Immature natural killer cell (primary cell): ENCODE measurements around the gene ZFR2. TPM values are rescaled to one million over a fixed set of nuclear protein-coding genes. Genes with fewer than 3 reads are reported as not detected.

ENCODE experiments used
- DNase-seq, 3 donors: peaks; one replicate each; pipeline ENCODE4 v3.0.0; 2022; ENCODE audit warnings: mixed read lengths in 1 of 3
- H3K27ac Mint-ChIP-seq, 6 donors: one replicate each; pipeline ENCODE4 v1.8.0; 2020; ENCODE audit warnings: mixed read lengths in 6 of 6, mild to moderate bottlenecking in 5 of 6, inconsistent platforms in 4 of 6, moderate library complexity in 3 of 6
- H3K27me3 Mint-ChIP-seq, 3 donors: one replicate each; pipeline ENCODE4 v1.8.0; 2020 to 2021; ENCODE audit warnings: low read depth in 3 of 3, mild to moderate bottlenecking in 3 of 3, mixed read lengths in 3 of 3, moderate library complexity in 3 of 3, inconsistent platforms in 1 of 3
- H3K36me3 Mint-ChIP-seq, 3 donors: one replicate each; pipeline ENCODE4 v1.8.0; 2020; ENCODE audit warnings: mixed read lengths in 3 of 3, inconsistent platforms in 2 of 3, mild to moderate bottlenecking in 2 of 3
- H3K4me1 Mint-ChIP-seq, 2 donors: one replicate each; pipeline ENCODE4 v1.8.0; 2020; ENCODE audit warnings: inconsistent platforms in 2 of 2, mild to moderate bottlenecking in 2 of 2, mixed read lengths in 2 of 2, moderate library complexity in 1 of 2
- H3K4me3 Mint-ChIP-seq, 5 donors: one replicate each; pipeline ENCODE4 v1.8.0; 2020; ENCODE audit warnings: mild to moderate bottlenecking in 5 of 5, mixed read lengths in 5 of 5, inconsistent platforms in 3 of 5, moderate library complexity in 3 of 5
- H3K9me3 Mint-ChIP-seq, 6 donors: one replicate each; pipeline ENCODE4 v1.8.0; 2020; ENCODE audit warnings: mild to moderate bottlenecking in 6 of 6, mixed read lengths in 6 of 6, inconsistent platforms in 4 of 6, moderate library complexity in 3 of 6
- polyA plus RNA-seq, 3 donors: library from polyadenylated mRNA; unstranded; fragments of 300-500 nt; fragmentation: Illumina TruSeq; gene quantifications; one replicate each; pipeline ENCODE4 v1.2.3, GENCODE V29; 2021

The ZFR2 gene
- polyA plus RNA-seq, 3 donors from 2014 or later, result 2.1 to 5.4 (median 3.1) TPM

DNA sequence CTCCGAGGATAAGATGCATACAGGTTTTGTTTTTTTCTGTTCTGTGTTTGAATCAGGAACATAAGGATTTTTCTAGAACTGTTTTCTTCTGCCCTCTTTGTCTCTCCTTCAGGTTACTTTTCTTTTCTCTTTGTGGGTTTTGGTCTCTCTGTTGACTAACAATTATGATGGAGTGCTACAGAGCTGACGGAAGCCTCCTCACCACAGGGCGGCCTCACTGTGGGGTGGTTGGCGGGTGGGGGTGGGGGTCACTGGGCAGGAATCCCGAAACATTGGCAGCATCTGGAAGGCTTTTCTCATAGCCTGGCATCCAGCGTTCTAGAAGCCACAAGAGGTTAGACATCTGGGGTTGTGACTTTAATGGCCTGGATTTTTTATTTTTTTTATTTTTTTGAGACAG is 70.7 kb downstream of the ZFR2 start:
- H3K27me3 Mint-ChIP-seq, result peaks cover 8 to 20% (median 17%) of the 10 kb centered on the region in 3 donors
- peak; percentile 80 to 83 (median 82) for DNase-seq
- peak overlapping the region; percentile 68 to 87 (median 72) for H3K4me3 Mint-ChIP-seq
- H3K27ac Mint-ChIP-seq, result peak overlapping the region; percentile 83 to 97 (median 94)
- peaks cover 6 to 10% (median 9%) of the 10 kb centered on the region in 3 donors for H3K36me3 Mint-ChIP-seq
- peaks cover 0 to 11% (median 5%) of the 10 kb centered on the region in 6 donors for H3K9me3 Mint-ChIP-seq
- H3K4me1 Mint-ChIP-seq, result peaks cover 63 to 68% of the 10 kb centered on the region in 2 donors

GRCh38 chr19:3796358-3796757 is 72.5 kb downstream of the ZFR2 start:
- H3K27ac Mint-ChIP-seq, result peak overlapping the region; percentile 39 to 95 (median 90)

GRCh38 chr19:3793799-3794198 is 75.0 kb downstream of the ZFR2 start:
- H3K27ac Mint-ChIP-seq, result peak overlapping the region in 5 of 6 donors; percentile 52 to 68 (median 60)
- H3K4me1 Mint-ChIP-seq, result peaks cover 71 to 80% of the 10 kb centered on the region in 2 donors
- DNase-seq, result no peak
- peaks cover 6 to 14% (median 10%) of the 10 kb centered on the region in 3 donors for H3K36me3 Mint-ChIP-seq
- peak overlapping the region in 3 of 5 donors; percentile 8 to 32 (median 23) for H3K4me3 Mint-ChIP-seq
- H3K27me3 Mint-ChIP-seq, result peaks cover 13 to 20% (median 14%) of the 10 kb centered on the region in 3 donors
- H3K9me3 Mint-ChIP-seq, result peaks cover 0 to 11% (median 5%) of the 10 kb centered on the region in 6 donors

More at GRCh38 chr19:3796358-3796757, 72.5 kb downstream of the ZFR2 start:
- H3K27me3 Mint-ChIP-seq, result peaks cover 7 to 17% (median 16%) of the 10 kb centered on the region in 3 donors
- peaks cover 0 to 11% (median 5%) of the 10 kb centered on the region in 6 donors for H3K9me3 Mint-ChIP-seq
- peak overlapping the region in 1 of 5 donors; percentile 41 for H3K4me3 Mint-ChIP-seq
- H3K4me1 Mint-ChIP-seq, result peaks cover 69 to 74% of the 10 kb centered on the region in 2 donors
- peaks cover 6 to 14% (median 10%) of the 10 kb centered on the region in 3 donors for H3K36me3 Mint-ChIP-seq
- no peak for DNase-seq

GRCh38 chr19:3792114-3792513 is 76.7 kb downstream of the ZFR2 start:
- peak overlapping the region; percentile 51 to 96 (median 86) for H3K27ac Mint-ChIP-seq

GRCh38 chr19:3790941-3791340 is 77.9 kb downstream of the ZFR2 start:
- Mint-ChIP-seq H3K4me1 (peaks cover 67 to 75% of the 10 kb centered on the region in 2 donors), H3K9me3 (no peaks in the 10 kb centered on the region), H3K4me3 (peak overlapping the region; percentile 70 to 90 (median 84)), H3K27me3 (peaks cover 10 to 21% (median 19%) of the 10 kb centered on the region in 3 donors), H3K36me3 (peaks cover 0 to 5% (median 0%) of the 10 kb centered on the region in 3 donors), H3K27ac (peak overlapping the region; percentile 89 to 99 (median 97))
- no peak for DNase-seq

More at GRCh38 chr19:3792114-3792513, 76.7 kb downstream of the ZFR2 start:
- Mint-ChIP-seq H3K4me1 (peaks cover 69 to 78% of the 10 kb centered on the region in 2 donors), H3K9me3 (peaks cover 0 to 7% (median 4%) of the 10 kb centered on the region in 6 donors), H3K27me3 (peaks cover 9 to 17% (median 13%) of the 10 kb centered on the region in 3 donors), H3K36me3 (peaks cover 5 to 10% (median 6%) of the 10 kb centered on the region in 3 donors), H3K4me3 (peak overlapping the region in 3 of 5 donors; percentile 15 to 72 (median 16))
- no peak for DNase-seq

DNA sequence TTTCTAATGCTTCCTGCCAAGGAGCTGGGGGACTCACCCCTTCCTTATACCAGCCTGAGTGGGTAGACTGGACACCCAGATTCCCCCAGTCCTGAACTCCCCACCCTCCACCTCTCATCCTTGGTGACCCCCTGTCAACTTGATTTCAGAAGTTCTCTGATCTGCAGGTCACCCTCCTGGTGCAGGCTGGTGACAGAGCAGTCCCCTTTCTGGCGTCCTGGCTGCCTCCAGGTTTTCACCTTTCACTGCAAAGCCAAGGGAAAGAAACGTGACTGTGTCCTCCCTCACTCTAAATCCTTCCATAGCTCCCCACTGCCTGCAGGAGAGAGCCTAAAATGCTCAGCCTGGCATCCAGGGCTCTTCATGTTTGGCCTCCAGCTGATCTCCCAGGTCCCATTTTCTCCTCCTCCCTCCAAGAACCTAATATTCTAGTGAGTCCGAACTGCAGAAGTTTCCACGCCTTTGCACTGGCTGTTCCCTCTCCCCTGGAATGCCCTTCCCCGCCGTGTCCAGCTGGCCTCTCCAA is 78.6 kb downstream of the ZFR2 start:
- Mint-ChIP-seq H3K9me3 (no peaks in the 10 kb centered on the region), H3K36me3 (peaks cover 0 to 5% (median 0%) of the 10 kb centered on the region in 3 donors), H3K4me1 (peaks cover 69 to 70% of the 10 kb centered on the region in 2 donors), H3K27me3 (peaks cover 15 to 27% (median 19%) of the 10 kb centered on the region in 3 donors), H3K27ac (peak overlapping the region; percentile 89 to 99 (median 97)), H3K4me3 (peak overlapping the region; percentile 70 to 90 (median 84))
- no peak for DNase-seq

DNA sequence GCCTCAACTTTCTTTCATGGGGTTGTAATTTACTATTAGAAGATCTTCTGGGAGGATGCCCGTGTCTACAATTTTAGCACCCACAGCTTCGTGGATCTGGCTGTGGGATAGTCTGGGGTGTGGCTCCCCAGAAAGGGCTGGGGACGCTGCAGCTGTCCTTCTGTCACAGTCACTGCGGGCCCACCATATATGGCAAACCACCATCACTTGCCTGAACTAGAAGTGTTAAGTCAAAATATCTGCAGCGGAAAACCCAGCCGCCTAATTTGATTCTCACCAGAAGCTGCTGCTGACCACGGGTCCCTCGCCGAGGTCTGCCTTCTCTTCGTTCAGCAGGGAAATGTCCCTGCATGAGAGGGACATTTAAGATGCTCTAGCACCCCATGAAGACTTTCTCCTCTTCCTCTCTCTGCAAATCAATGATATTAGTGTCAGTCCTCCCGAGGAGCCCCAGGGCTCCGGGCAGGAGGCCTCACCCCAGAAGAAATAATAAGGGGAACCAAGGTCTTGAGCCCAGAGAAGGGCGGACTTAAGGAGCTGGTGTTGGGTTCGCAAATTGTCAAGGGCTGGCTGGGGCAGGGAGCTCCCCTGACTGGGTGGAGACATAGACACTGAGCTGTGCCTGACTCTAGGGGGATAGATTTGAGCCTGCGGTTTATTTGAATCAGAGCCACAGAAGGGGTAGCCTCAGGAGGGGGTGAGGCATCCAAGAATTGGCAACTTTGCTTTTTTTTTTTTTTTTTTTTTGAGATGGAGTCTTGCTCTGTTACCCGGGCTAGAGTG is 79.7 kb downstream of the ZFR2 start:
- Mint-ChIP-seq H3K36me3 (peaks cover 3 to 5% (median 4%) of the 10 kb centered on the region in 3 donors), H3K4me1 (peaks cover 70 to 71% of the 10 kb centered on the region in 2 donors), H3K9me3 (no peaks in the 10 kb centered on the region), H3K4me3 (peak overlapping the region; percentile 70 to 90 (median 84)), H3K27ac (peak overlapping the region; percentile 89 to 99 (median 97)), H3K27me3 (peaks cover 18 to 34% (median 19%) of the 10 kb centered on the region in 3 donors)
- peak; percentile 90 to 91 (median 91) for DNase-seq

DNA sequence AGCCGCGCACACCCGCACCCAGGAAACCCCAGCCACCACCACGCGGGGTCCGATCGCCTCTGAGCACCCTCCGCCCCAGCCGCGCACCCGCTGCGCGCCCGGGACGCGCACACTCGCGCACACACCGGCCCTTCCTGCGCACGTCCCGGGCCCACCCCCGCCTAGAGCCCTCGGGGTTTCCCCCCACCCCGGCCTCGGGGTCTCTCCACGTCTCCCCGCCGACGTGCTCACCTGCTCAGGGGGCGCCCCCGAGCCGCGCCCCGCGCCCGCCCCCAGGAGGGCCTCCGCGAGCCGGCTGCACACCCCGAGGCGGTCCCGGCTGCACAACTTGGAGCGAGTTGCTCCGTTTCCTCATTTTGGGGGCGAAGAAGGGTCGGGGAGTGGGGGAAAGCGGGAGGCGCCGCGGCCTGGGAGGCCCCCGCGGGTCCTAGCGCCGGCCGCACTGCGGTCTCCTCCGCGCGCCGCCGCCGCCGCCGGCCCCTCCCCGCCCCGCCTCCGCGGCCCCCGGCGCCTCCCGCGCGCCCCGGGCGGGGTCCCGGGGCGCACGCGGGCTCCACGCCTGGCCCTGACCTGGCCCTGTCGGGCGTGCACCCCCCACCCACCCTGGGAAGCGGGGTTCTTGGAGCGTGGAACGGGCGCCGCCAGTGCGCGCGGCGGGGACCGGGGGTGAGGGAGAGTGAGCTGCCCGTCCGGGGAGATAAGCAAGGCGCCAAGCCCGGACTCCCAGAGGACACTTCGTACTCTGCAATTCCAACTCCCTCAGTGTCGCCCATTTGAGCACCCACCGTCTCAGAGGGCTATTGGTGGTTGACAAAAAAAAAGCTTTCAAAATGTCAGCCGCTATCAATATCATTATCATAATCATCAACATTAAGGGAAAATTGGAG is 82.7 kb downstream of the ZFR2 start, which contains the start of gene MATK:
TSS of gene MATK (minus strand) at position 444 of the 887 bp plus-strand sequence. CDS start 1,246 bp downstream, outside the sequence.
- H3K4me1 Mint-ChIP-seq, result peaks cover 70 to 71% of the 10 kb centered on the region in 2 donors
- DNase-seq, result peak; percentile 68 to 72 (median 70)
- peaks cover 19 to 25% (median 21%) of the 10 kb centered on the region in 3 donors for H3K36me3 Mint-ChIP-seq
- H3K27me3 Mint-ChIP-seq, result peaks cover 19 to 39% (median 20%) of the 10 kb centered on the region in 3 donors
- peak within 1 kb of the TSS; percentile 89 to 98 (median 95) for H3K27ac Mint-ChIP-seq
- H3K9me3 Mint-ChIP-seq, result peaks cover 0 to 12% (median 6%) of the 10 kb centered on the region in 6 donors
- peak within 1 kb of the TSS; percentile 93 to 95 (median 94) for H3K4me3 Mint-ChIP-seq

DNA sequence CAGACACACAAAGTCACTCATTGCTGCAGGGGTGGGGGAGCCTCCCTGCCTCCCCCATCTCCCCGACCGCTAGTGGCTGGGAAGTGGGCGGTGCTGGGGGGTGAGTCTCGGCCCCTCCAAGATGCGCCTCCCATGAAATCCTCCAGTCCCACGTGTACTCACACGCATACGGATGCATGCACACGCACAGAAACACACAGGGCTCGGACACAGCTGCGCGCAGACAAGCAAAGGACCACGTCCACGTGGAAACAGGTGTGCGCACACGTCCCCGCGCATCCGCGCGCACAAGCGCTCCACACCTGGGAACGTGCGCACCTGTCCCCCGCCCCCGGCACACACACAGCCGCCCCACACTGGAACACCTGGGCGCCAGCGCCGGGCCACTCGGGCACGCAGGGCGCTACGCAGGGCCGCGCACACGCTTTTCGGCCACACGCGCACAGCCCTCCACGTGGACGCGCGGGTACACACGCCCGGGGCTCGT is 83.3 kb downstream of the ZFR2 start:
- H3K9me3 Mint-ChIP-seq, result peaks cover 0 to 16% (median 6%) of the 10 kb centered on the region in 6 donors
- peak overlapping the region; percentile 93 to 95 (median 94) for H3K4me3 Mint-ChIP-seq
- peak overlapping the region; percentile 89 to 98 (median 95) for H3K27ac Mint-ChIP-seq
- peaks cover 24 to 30% (median 25%) of the 10 kb centered on the region in 3 donors for H3K36me3 Mint-ChIP-seq
- peak; percentile 44 to 52 (median 46) for DNase-seq
- peaks cover 68 to 69% of the 10 kb centered on the region in 2 donors for H3K4me1 Mint-ChIP-seq
- peaks cover 19 to 37% (median 22%) of the 10 kb centered on the region in 3 donors for H3K27me3 Mint-ChIP-seq

DNA sequence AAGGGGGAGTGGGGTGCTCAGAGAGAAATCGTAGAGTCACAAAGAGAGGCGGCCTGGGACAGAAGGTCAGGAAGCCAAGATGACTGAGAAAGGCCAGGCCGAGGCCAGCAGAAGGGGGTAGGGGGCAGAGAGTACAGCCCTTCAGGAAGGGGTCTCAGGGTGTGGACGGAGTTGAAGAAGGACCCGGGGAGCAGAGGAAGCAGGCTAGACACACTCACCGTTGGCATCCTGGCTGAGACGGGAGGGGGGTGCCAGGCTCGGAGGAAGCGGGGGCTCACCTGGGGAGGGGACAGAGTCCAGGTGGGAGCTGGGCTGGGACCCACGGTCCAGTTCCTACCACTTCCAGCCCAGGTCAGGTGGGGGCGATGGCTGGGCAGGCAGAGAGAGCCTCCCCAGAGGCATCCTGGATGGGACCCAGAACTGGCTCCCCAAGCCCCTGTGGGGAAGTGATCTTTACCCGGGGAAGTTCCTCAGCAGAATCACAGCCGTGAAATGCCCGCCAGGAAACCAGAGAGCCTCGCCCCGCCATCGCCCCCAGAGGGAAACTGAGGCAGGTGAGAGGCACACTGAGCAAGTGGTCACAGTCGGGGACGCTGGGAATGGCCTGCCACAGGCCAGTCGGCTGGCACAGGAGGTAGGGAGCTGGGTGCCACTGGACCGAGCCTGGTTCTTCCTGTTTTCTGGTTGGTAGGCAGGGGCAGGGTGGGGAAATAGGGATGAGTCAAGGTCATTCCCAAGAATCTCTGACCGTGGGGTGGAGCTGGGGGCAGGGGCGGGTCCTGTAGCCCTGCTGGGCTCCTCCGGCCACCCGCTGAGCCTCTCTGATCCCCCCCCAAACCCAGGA is 84.0 kb downstream of the ZFR2 start:
- Mint-ChIP-seq H3K36me3 (peaks cover 24 to 30% (median 25%) of the 10 kb centered on the region in 3 donors), H3K27me3 (peaks cover 18 to 37% (median 22%) of the 10 kb centered on the region in 3 donors), H3K4me3 (peak overlapping the region; percentile 93 to 95 (median 94)), H3K4me1 (peaks cover 61 to 63% of the 10 kb centered on the region in 2 donors), H3K9me3 (peaks cover 0 to 16% (median 6%) of the 10 kb centered on the region in 6 donors), H3K27ac (peak overlapping the region; percentile 89 to 98 (median 95))
- peak in 1 of 3 donors; percentile 21 for DNase-seq

GRCh38 chr19:3783660-3784584 is 84.9 kb downstream of the ZFR2 start:
- peak; percentile 72 to 74 (median 73) for DNase-seq
- Mint-ChIP-seq H3K4me1 (peaks cover 52 to 54% of the 10 kb centered on the region in 2 donors), H3K4me3 (peak overlapping the region; percentile 93 to 95 (median 94)), H3K9me3 (peaks cover 0 to 16% (median 6%) of the 10 kb centered on the region in 6 donors), H3K27ac (peak overlapping the region; percentile 89 to 98 (median 95)), H3K36me3 (peaks cover 24 to 30% (median 25%) of the 10 kb centered on the region in 3 donors), H3K27me3 (peaks cover 12 to 29% (median 17%) of the 10 kb centered on the region in 3 donors)
